HG03378 (cell line): ENCODE results near the gene TNNI3K.
"Not testable (repeated sequence)": the region's sequence is repeated elsewhere in the genome, so short reads cannot be mapped to it uniquely, and the experiment has no call there.

ENCODE experiments used
- ATAC-seq: cut with Tn5 transposase; IDR thresholded peaks from one replicate; pipeline ENCODE4 v1.9.1; 2021; ENCODE audit warnings: mild to moderate bottlenecking, moderate library complexity; ENCODE audit not compliant: unreplicated experiment

TNNI3K gene

GRCh38 chr1:74235153-74235552, at the start of gene TNNI3K:
Gene TNNI3K (plus strand): TSS chr1:74235387. CDS start chr1:74235452, 65 bp downstream.
- ATAC-seq, result no peak

- ATAC-seq, result no peak
These were observed 41.3 kb upstream of the TNNI3K start for GRCh38 chr1:74193908-74194307.

GRCh38 chr1:74195339-74195738, 39.8 kb upstream of the TNNI3K start:
- no peak for ATAC-seq

GRCh38 chr1:74197255-74197654, 37.9 kb upstream of the TNNI3K start:
- ATAC-seq, result no peak

GRCh38 chr1:74197657-74198552, 37.3 kb upstream of the TNNI3K start, which contains the start of the genes FPGT and LRRIQ3:
Gene FPGT (plus strand): TSS chr1:74198242. CDS start chr1:74198279, 37 bp downstream.
Gene LRRIQ3 (minus strand): TSS chr1:74198176. CDS start chr1:74183684, 14,492 bp downstream.
- peak; percentile 93 for ATAC-seq

- ATAC-seq, result no peak
These were observed 35.7 kb upstream of the TNNI3K start for GRCh38 chr1:74199504-74199903.

GRCh38 chr1:74205266-74205665, 29.9 kb upstream of the TNNI3K start:
- no peak for ATAC-seq

- ATAC-seq, result no peak
These were observed 20.0 kb upstream of the TNNI3K start for GRCh38 chr1:74215229-74215628.

GRCh38 chr1:74222701-74223100, 12.5 kb upstream of the TNNI3K start:
- ATAC-seq, result no peak

GRCh38 chr1:74223453-74223852, 11.7 kb upstream of the TNNI3K start:
- ATAC-seq, result no peak

GRCh38 chr1:74236440-74236839, 1.3 kb downstream of the TNNI3K start:
- ATAC-seq, result no peak

- ATAC-seq, result no peak
These were observed 1.8 kb downstream of the TNNI3K start for GRCh38 chr1:74237035-74237434.

GRCh38 chr1:74237787-74238186, 2.6 kb downstream of the TNNI3K start:
- ATAC-seq, result no peak

GRCh38 chr1:74245168-74245772, 10.1 kb downstream of the TNNI3K start:
- ATAC-seq, result no peak

- no peak for ATAC-seq
These were observed 11.1 kb downstream of the TNNI3K start for GRCh38 chr1:74246315-74246714.

- no peak for ATAC-seq
These were observed 12.8 kb downstream of the TNNI3K start for GRCh38 chr1:74247881-74248528.

- not testable (repeated sequence) for ATAC-seq
These were observed 18.1 kb downstream of the TNNI3K start for GRCh38 chr1:74253243-74253824.

- no peak for ATAC-seq
These were observed 30.8 kb downstream of the TNNI3K start for GRCh38 chr1:74266001-74266400.

- ATAC-seq, result no peak
These were observed 36.3 kb downstream of the TNNI3K start for GRCh38 chr1:74271503-74271902.

- no peak for ATAC-seq
These were observed 45.6 kb downstream of the TNNI3K start for GRCh38 chr1:74280642-74281396.
